ENCODE measurements around the gene SHH.

Gene SHH

DNA sequence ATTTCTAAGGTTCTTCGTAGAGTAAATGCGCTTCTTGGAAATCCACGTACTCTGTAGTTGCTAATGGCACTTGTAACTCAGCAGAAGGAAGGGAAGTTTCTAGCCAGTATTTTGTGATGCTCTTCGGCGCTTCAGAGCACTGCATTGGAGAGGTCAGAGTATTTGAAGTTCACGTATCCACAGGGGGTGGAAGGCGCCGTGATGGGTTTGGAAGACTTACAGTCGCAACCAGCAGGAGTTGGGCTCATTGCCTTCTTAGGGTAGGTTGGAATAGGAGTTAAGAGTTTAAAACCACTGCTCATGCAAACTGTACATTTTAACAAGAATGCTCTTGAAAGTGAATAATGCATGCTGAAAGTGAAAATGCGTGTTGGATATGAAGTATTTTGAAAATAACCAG lies 49.1 kb downstream of the SHH start:
- Histone ChIP-seq H3K9me2 (replicated peaks; ENCODE audit: control insufficient read depth, low read length) (no peaks in the 10 kb centered on the region), H3K4me3 (ENCODE audit: low read length) (peak overlapping the region; percentile 67), H3K4me2 (ENCODE audit: low read length) (peak overlapping the region; percentile 90), H3K27me3 (ENCODE audit: control insufficient read depth, low read length) (no peaks in the 10 kb centered on the region), H3K36me3 (ENCODE audit: control insufficient read depth, low read length) (peaks cover 91% of the 10 kb centered on the region), H3K4me1 (ENCODE audit: control insufficient read depth, low read length) (peaks cover 71% of the 10 kb centered on the region), H3K9me3 (ENCODE audit: control insufficient read depth, insufficient read depth, low read length) (no peaks in the 10 kb centered on the region), H3K79me2 (ENCODE audit: control insufficient read depth, low read length) (peaks cover 92% of the 10 kb centered on the region), H3F3A (ENCODE audit: control insufficient read depth, insufficient read depth) (peaks cover 10% of the 10 kb centered on the region), H3K27ac (ENCODE audit: low read depth, low read length) (peak overlapping the region; percentile 89), H4K20me1 (ENCODE audit: control insufficient read depth, insufficient read depth, low read depth, low read length) (no peaks in the 10 kb centered on the region)
- no peak for TF ChIP-seq EZH2phosphoT487 (IDR thresholded peaks at IDR 0.05; ENCODE audit: borderline replicate concordance, low read length)
- TF ChIP-seq, protein P1, sequence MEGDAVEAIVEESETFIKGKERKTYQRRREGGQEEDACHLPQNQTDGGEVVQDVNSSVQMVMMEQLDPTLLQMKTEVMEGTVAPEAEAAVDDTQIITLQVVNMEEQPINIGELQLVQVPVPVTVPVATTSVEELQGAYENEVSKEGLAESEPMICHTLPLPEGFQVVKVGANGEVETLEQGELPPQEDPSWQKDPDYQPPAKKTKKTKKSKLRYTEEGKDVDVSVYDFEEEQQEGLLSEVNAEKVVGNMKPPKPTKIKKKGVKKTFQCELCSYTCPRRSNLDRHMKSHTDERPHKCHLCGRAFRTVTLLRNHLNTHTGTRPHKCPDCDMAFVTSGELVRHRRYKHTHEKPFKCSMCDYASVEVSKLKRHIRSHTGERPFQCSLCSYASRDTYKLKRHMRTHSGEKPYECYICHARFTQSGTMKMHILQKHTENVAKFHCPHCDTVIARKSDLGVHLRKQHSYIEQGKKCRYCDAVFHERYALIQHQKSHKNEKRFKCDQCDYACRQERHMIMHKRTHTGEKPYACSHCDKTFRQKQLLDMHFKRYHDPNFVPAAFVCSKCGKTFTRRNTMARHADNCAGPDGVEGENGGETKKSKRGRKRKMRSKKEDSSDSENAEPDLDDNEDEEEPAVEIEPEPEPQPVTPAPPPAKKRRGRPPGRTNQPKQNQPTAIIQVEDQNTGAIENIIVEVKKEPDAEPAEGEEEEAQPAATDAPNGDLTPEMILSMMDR (IDR thresholded peaks at IDR 0.05; ENCODE audit: low read depth, low read length, poor library complexity, severe bottlenecking): no peak

DNA sequence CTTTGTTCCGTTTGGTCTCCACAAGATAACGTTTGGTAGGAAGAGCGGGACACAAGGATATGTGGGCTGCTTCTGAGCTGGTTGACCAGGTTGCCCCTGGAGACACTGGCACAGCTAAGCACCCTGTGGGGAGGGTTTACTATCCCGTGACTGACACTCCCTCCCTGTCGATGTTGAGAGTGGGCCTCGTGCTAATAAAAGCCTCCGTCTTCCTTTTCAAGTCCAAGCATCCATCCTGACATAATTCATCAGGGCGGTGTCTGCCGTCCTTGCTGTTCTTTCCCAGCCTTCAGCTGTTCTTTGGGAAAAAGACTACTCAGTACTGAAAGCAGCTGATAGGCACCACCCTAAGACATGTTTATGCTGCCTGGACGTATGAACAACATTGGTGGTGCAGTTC lies 49.6 kb downstream of the SHH start:
- Histone ChIP-seq H3K4me2 (ENCODE audit: low read length) (peak overlapping the region; percentile 90), H3K79me2 (ENCODE audit: control insufficient read depth, low read length) (peaks cover 92% of the 10 kb centered on the region), H3K4me1 (ENCODE audit: control insufficient read depth, low read length) (peaks cover 67% of the 10 kb centered on the region), H3K27ac (ENCODE audit: low read depth, low read length) (peak overlapping the region; percentile 89), H3K27me3 (ENCODE audit: control insufficient read depth, low read length) (no peaks in the 10 kb centered on the region), H3K36me3 (ENCODE audit: control insufficient read depth, low read length) (peaks cover 91% of the 10 kb centered on the region), H3K4me3 (ENCODE audit: low read length) (peak overlapping the region; percentile 67; the same call in 1 of the 2 replicates), H3K9me3 (ENCODE audit: control insufficient read depth, insufficient read depth, low read length) (no peaks in the 10 kb centered on the region), H3F3A (ENCODE audit: control insufficient read depth, insufficient read depth) (peaks cover 10% of the 10 kb centered on the region), H3K9me2 (replicated peaks; ENCODE audit: control insufficient read depth, low read length) (no peaks in the 10 kb centered on the region), H4K20me1 (ENCODE audit: control insufficient read depth, insufficient read depth, low read depth, low read length) (peaks cover 2% of the 10 kb centered on the region; the same call in 1 of the 2 replicates)
- TF ChIP-seq EZH2phosphoT487 (IDR thresholded peaks at IDR 0.05; ENCODE audit: borderline replicate concordance, low read length): no peak

DNA sequence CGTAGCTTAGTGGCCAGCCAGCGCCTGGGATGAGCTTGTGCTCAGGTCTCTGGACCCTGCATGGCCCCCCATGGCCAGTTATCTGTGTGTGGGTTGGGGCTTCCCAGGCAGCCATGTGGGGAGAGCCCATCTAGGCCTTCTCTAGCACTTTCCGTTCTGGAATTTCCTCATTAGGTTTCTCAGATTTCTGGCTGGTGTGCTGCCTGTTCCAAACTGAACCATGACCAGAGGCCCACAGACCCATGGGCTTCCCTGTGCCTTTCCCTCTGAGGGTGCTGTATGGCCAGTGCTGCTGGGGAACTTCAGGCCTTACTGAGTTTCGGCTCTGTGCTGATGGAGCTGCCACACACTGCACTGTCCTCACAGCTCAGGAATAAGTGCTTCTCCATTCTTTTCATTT lies 50.2 kb downstream of the SHH start:
- Histone ChIP-seq H3K4me3 (ENCODE audit: low read length) (no peak overlapping the region), H4K20me1 (ENCODE audit: control insufficient read depth, insufficient read depth, low read depth, low read length) (peaks cover 3% of the 10 kb centered on the region; the same call in 1 of the 2 replicates), H3K36me3 (ENCODE audit: control insufficient read depth, low read length) (peaks cover 90% of the 10 kb centered on the region), H3F3A (ENCODE audit: control insufficient read depth, insufficient read depth) (peaks cover 10% of the 10 kb centered on the region), H3K4me1 (ENCODE audit: control insufficient read depth, low read length) (peaks cover 61% of the 10 kb centered on the region), H3K79me2 (ENCODE audit: control insufficient read depth, low read length) (peaks cover 92% of the 10 kb centered on the region), H3K9me2 (replicated peaks; ENCODE audit: control insufficient read depth, low read length) (no peaks in the 10 kb centered on the region), H3K27me3 (ENCODE audit: control insufficient read depth, low read length) (no peaks in the 10 kb centered on the region), H3K27ac (ENCODE audit: low read depth, low read length) (peak overlapping the region; percentile 89), H3K9me3 (ENCODE audit: control insufficient read depth, insufficient read depth, low read length) (no peaks in the 10 kb centered on the region), H3K4me2 (ENCODE audit: low read length) (0 out of 2 replicates have a peak overlapping the region, but pooled peaks have one; percentile 90)
- TF ChIP-seq, protein P1 (IDR thresholded peaks at IDR 0.05; ENCODE audit: low read depth, low read length, poor library complexity, severe bottlenecking): no peak
- no peak for TF ChIP-seq EZH2phosphoT487 (IDR thresholded peaks at IDR 0.05; ENCODE audit: borderline replicate concordance, low read length)

DNA sequence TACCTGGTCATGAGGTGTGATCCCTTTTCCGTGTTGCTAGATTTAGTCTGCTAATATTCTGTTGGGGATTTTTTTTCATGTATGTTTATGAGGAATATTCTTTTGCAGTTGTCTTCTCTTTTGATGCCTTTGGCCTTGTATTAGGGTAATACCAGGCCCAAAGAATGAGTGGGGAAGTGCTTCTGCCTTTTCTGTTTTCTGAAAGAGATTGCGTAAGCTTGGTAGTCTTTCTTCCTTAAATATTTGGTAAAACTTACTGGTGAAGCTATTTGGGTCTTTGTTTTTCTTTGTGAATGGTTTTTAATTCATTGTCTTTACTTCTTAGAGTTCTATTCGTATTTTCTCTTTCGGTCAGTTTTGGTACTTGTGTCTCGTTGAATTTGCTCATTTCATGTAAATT lies 51.1 kb downstream of the SHH start:
- no peak overlapping the region for H3K4me3 ChIP-seq (ENCODE audit: low read length)
- H3K36me3 ChIP-seq (ENCODE audit: control insufficient read depth, low read length): peaks cover 90% of the 10 kb centered on the region
- peaks cover 97% of the 10 kb centered on the region for H3K79me2 ChIP-seq (ENCODE audit: control insufficient read depth, low read length)
- H3K27ac ChIP-seq (ENCODE audit: low read depth, low read length): no peak overlapping the region
- peaks cover 10% of the 10 kb centered on the region for H3F3A ChIP-seq (ENCODE audit: control insufficient read depth, insufficient read depth)
- H3K9me2 ChIP-seq (replicated peaks; ENCODE audit: control insufficient read depth, low read length): no peaks in the 10 kb centered on the region
- H3K4me2 ChIP-seq (ENCODE audit: low read length): no peak overlapping the region
- peaks cover 3% of the 10 kb centered on the region; the same call in 1 of the 2 replicates for H4K20me1 ChIP-seq (ENCODE audit: control insufficient read depth, insufficient read depth, low read depth, low read length)
- peaks cover 68% of the 10 kb centered on the region for H3K4me1 ChIP-seq (ENCODE audit: control insufficient read depth, low read length)
- no peaks in the 10 kb centered on the region for H3K27me3 ChIP-seq (ENCODE audit: control insufficient read depth, low read length)
- no peaks in the 10 kb centered on the region for H3K9me3 ChIP-seq (ENCODE audit: control insufficient read depth, insufficient read depth, low read length)
- TF ChIP-seq, protein P1 (IDR thresholded peaks at IDR 0.05; ENCODE audit: low read depth, low read length, poor library complexity, severe bottlenecking): no peak
- no peak for TF ChIP-seq EZH2phosphoT487 (IDR thresholded peaks at IDR 0.05; ENCODE audit: borderline replicate concordance, low read length)
